ENCODE measurements around the gene C12orf57. TPM values are rescaled to one million over a fixed set of nuclear protein-coding genes. Genes with fewer than 3 reads are reported as not detected.
A peak's percentile ranks its signal among the peaks of the same experiment; 100 is the strongest.

C12orf57 gene
- total RNA-seq, 1 donor: 336 TPM

DNA sequence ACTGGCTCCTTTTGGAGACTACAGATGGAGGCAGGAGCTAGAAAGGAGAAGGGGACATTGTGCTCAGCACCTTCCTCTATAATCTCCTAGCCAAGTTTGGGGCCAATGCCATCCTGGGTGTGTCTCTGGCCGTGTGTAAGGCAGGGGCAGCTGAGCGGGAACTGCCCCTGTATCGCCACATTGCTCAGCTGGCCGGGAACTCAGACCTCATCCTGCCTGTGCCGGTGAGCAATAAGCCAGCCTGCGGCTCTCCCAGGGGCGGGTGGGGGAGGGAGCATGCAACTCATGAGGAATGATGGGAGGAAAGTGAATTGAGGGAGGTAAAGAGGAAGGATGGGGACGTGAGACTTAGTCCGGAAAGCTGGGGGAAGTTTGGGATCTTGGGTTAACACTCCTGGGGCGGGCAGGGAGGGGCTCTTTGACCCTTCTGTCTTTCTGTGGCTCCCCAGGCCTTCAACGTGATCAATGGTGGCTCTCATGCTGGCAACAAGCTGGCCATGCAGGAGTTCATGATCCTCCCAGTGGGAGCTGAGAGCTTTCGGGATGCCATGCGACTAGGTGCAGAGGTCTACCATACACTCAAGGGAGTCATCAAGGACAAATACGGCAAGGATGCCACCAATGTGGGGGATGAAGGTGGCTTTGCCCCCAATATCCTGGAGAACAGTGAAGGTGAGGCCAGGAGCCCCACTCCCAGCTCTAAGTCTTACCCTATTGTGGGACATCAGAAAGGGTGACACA, 26.2 kb upstream of the C12orf57 start:
- no peak for DNase-seq (ENCODE audit: low read depth in 2 of 3, low spot score in 2 of 3)

DNA sequence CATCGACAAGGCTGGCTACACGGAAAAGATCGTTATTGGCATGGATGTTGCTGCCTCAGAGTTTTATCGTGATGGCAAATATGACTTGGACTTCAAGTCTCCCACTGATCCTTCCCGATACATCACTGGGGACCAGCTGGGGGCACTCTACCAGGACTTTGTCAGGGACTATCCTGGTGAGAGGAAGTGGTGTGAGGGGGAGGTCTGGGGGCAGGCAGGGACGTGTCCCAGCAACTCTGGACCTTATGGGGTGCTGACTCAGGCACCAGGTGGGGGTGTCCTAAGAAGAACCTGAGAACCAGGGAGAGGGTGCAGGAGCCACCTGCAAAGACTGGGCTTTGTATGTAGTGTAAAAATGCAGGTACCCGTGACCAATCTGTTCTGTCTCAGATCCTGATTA, 24.2 kb upstream of the C12orf57 start:
- no peak for DNase-seq (ENCODE audit: low read depth in 2 of 3, low spot score in 2 of 3)

DNA sequence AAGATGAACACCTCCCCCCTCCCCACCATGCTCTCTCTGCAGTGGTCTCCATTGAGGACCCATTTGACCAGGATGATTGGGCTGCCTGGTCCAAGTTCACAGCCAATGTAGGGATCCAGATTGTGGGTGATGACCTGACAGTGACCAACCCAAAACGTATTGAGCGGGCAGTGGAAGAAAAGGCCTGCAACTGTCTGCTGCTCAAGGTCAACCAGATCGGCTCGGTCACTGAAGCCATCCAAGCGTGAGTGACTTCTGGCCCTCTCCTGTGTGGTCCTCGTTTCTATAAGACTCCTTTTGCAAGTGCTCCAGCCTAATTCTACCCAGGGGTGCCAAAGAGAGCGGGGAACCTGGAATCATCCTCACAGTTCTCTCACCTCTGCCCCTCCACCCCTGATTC, 22.3 kb upstream of the C12orf57 start:
- DNase-seq (ENCODE audit: low read depth in 2 of 3, low spot score in 2 of 3): no peak

DNA sequence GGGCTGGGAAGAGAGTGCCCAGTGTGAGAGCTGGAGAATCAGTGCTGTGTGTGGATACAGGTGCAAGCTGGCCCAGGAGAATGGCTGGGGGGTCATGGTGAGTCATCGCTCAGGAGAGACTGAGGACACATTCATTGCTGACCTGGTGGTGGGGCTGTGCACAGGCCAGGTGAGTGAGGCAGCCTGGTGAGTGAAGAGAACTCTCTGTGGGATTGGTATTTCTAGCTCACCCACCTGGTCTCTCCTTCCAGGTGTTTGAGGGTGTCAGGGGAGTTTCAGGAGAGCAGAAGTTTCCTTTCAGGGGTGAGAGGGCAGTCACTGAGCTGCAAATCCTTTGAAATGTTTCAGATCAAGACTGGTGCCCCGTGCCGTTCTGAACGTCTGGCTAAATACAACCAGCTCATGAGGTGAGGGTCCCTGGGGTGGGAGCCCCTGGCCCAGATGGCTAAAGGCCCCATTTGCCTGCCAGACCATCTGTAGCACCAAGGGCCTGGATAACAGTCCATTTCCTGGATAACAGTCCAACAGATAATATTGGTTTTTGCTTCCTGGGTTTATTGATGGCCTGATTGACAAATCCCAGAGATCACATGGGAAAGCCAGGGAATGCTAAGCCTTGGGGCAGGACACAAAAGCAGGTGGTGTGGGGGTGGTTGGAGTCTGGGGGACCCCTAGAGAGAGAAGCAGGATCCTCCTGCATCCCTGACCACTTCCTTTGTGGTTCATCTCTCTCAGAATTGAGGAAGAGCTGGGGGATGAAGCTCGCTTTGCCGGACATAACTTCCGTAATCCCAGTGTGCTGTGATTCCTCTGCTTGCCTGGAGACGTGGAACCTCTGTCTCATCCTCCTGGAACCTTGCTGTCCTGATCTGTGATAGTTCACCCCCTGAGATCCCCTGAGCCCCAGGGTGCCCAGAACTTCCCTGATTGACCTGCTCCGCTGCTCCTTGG, 21.6 kb upstream of the C12orf57 start:
- DNase-seq (ENCODE audit: low read depth in 2 of 3, low spot score in 2 of 3): no peak

DNA sequence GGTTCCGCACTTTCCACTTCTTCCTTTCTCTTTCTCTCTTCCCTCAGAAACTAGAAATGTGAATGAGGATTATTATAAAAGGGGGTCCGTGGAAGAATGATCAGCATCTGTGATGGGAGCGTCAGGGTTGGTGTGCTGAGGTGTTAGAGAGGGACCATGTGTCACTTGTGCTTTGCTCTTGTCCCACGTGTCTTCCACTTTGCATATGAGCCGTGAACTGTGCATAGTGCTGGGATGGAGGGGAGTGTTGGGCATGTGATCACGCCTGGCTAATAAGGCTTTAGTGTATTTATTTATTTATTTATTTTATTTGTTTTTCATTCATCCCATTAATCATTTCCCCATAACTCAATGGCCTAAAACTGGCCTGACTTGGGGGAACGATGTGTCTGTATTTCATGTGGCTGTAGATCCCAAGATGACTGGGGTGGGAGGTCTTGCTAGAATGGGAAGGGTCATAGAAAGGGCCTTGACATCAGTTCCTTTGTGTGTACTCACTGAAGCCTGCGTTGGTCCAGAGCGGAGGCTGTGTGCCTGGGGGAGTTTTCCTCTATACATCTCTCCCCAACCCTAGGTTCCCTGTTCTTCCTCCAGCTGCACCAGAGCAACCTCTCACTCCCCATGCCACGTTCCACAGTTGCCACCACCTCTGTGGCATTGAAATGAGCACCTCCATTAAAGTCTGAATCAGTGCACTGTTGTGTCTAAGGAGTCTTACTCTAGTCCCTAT, 20.7 kb upstream of the C12orf57 start:
- no peak for DNase-seq (ENCODE audit: low read depth in 2 of 3, low spot score in 2 of 3)

DNA sequence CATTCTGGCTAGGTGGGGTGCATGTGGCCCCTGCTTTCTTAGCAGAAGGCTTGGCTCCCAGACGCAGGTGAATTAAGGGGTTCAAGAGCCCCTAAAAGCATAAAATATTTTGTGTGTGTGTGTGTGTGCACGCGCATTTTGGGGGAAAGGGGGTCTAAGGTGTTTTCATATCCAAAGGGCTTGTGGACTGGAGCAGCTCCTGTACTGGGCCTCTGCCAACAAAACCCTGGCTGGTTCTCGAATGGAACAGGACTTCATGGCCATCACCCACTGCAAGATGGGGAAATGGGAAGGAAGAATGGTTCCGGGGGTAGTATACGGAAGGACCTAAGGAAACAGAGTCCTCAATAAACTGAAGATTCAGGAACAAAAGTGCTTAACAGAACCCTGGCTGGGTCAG, 20.0 kb upstream of the C12orf57 start:
- no peak for DNase-seq (ENCODE audit: low read depth in 2 of 3, low spot score in 2 of 3)

DNA sequence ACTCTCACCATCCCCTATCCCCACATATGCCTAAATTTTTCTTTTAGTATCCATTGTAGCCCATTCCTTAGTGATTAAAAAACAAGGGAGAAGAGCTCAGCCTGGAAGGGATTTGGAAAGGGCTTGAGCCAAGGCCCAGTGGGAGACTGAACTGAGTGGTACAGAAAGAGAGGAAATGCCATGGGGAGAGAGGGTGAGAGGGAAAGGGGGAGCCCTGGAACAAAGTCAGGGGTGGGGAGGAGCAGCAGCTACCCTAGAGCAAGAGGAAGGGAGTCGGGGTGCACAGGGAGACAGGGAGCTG, 18.6 kb upstream of the C12orf57 start:
- DNase-seq (ENCODE audit: low read depth in 2 of 3, low spot score in 2 of 3): no peak

DNA sequence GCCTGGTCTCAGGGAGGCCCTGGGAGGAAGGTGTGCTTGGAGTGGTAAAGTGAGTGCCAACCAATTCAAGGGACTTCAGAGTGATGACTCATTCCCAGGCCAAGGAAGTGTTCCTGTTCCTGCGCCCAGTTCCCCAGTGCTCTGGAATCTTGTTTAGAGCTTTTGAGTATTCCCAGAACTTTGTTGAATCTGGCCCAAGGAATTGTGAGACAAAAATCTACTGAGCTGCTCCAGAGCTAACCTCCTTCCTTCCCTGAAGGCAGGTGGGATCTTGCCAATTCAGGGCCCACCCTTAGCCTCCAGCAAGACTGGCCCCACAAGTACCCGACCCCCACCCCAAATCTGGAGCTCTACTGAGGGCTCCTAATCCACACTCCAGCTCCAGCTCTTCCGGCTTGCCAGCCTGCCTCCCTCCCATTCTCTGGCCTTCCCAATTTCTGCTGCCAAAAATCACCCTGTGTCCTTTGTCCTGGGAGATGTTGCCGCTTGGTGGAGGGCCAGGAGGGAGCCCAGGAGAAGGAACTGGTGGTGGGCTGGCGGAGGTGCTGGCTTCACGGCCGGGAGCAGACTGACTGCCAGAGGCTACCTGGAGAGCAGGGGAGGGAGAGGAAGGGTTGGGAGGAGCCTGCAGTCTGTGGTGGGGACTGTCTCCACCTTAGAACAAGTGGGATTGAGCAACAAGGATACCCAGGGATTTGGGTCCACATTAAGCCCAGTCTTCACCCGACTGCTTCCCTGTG, 18.1 kb upstream of the C12orf57 start:
- DNase-seq (ENCODE audit: low read depth in 2 of 3, low spot score in 2 of 3): no peak

DNA sequence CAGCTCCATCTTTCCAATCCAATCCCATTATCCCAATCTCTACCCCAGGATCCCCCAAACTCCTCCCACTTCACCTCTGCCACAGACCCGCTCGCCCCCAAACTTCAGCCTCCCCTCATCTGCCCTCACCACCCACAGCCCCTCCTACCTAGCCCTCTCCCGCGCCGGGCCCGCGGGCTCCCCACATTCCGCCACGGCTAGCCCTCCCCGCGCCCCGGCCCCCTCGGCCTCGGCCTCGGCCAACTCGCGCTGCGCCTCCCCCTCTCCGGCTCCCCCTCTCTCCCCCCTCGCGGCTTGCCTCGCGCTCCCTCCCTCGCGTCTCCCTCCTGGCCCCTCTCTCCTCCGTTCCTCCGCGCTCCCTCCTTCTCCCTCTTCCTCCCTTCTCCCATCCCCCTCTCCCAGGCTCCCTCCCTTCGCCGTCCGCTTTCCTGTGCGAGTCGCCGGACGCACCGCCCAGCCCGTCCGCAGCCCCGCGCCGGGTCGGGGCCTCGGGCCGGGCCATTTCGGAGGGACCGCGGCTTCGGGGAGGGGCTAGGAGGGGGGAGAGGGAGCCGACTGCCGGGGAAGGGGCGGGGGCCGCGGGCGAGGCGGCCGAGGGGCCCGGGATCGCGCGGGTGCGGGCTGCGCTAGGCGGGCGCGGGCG, 16.3 kb upstream of the C12orf57 start, which contains the start of gene ATN1:
ATN1 (plus strand) TSS at position 581 of the 643 bp plus-strand sequence. CDS start 6,043 bp downstream, outside the sequence.
- peak in 1 of 3 donors; percentile 58 for DNase-seq (ENCODE audit: low read depth in 2 of 3, low spot score in 2 of 3)

DNA sequence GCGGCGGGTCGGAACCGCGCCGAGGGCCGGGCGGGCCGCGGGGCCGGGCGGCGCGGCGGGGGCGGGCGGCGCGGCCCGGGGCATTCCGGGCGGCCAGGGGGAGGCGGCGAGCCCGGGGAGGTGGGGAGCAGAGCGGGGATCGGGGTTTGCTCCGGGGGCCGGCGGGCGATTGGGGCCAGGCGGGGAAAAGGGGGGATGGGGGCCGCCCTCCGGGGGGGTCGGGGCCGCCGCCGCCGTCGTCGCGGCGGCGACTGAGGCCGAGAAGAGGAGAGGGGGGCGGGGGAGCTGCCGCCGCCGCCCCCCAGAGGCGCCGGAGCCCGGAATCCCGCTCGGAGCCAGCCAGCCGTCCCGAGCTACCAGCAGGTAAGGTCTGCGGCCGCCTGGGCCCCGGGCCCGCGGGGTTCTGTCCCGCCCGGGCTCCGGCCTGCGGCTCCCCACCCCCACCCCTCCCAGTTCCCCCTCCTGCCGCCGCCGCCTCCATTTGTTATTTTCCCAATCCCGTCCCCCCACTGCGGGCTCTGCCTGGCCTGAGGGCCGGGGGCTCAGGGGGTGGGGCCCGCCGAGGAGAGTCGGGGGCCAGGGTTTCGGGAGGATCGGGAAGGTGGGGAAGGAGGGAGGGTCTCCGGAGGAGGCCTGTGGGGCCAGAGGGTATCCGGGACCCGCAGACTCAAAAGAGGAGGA, 15.7 kb upstream of the C12orf57 start:
- DNase-seq (ENCODE audit: low read depth in 2 of 3, low spot score in 2 of 3): no peak

DNA sequence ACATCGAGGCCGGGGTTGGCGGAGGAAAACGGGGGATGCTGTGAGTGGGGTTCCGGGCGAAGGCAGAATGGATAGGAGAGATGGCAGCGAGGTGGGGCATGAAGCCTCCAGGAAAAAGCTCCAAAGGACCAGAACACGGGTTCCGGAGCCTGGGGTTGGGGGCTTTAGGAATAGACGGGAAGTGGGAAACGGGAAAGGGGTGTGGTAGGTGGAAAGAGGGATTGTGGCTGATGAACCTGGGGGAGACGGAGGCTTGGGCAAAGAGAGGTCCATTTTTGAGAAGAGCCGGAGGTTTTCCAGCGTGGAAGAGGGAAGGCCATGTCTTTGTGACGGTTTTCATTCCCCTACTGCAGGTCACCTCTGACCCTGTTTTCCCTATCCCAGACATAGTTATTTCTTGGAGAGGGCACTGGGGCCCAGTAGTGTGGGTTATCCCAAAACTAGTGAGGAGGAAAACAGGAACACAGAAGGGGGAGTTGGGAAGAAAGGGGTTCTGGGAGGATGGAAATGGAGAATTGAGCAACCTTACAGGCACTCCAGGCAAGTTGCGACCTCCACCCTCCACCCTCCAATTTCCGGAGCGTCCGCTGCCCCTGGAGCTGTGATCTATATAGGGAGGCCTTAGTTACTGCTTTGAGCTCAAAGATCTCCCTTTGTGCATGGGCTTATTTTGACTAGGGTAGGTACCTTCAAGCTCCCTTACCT, 15.0 kb upstream of the C12orf57 start:
- DNase-seq (ENCODE audit: low read depth in 2 of 3, low spot score in 2 of 3): no peak

DNA sequence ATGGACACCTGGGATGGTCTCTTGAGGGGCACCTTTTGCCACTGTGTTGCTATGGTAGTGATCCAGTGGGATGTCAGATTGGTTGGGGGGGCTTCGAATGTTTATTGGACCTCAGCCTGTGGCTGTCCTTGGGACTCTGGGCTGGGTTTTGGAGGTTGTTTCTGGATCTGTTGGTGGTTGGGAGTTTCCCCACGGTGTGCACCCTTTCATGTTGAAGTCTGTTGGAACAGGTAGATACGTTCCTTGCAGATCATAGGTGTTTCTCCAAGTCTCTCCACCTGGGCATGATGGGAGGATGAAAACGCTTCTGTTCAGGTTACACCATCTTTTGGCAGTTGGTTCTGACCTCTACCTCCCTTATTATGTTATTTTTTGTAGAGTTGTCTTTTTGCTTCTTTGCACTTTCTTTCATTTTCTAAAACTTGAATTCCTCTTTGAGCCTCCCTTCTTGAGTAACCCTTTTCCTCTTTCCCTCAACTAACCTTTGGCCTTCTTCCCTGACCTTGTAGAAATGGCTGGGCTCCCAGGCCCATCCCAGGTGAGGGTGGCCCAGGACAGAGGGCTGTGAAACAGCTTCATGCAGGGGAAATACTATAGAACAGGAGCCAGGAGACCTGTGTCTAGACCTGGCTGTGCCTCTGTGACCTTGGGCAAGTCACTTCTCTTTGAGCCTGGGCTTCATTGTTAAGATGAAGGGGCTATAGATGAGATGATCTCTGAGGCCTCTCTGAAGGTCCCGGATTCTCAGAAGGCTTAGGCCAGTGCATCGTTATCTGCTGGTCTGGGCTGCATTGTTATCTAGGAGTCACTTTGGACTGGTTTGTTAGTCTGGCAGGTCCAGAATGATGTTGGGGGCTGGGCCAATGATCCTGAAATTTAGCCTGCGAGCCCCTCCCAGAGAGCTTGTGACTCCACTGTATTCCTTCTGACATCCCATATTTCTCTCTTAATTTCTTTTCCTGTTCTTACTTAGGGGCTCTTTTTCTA, 14.1 kb upstream of the C12orf57 start:
- DNase-seq (ENCODE audit: low read depth in 2 of 3, low spot score in 2 of 3): no peak

DNA sequence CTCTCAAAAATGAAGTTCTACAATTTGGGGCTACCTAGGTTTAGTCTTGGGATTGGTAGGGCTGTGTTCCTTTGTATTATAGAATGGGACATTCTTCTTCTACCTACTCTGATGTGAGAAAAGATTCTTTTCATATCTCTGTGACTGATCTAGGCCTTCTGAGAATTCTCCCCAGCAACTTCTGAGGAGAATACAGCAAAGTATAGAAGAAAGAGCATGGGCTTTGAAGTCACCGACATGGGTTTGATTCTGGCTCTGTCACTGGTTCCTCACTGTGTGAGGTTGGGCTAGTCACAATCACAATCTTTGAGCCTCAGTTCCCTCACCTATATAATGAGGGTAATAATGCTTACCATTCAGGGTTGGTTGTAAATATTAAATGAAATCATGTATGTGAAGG, 11.1 kb upstream of the C12orf57 start:
- DNase-seq (ENCODE audit: low read depth in 2 of 3, low spot score in 2 of 3): no peak

DNA sequence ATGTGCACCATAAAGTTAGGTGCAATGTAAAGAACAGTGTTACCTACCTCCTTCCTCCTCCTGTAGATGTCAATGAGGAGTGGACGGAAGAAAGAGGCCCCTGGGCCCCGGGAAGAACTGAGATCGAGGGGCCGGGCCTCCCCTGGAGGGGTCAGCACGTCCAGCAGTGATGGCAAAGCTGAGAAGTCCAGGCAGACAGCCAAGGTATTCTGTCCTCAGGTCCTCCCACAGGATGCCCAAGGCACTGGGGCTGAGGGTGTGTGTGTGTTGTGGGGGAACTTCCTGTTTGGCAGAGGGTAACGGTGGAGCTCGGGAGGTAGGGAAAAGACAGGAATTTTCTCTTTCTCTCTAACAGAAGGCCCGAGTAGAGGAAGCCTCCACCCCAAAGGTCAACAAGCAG, 9.7 kb upstream of the C12orf57 start:
- DNase-seq (ENCODE audit: low read depth in 2 of 3, low spot score in 2 of 3): no peak

DNA sequence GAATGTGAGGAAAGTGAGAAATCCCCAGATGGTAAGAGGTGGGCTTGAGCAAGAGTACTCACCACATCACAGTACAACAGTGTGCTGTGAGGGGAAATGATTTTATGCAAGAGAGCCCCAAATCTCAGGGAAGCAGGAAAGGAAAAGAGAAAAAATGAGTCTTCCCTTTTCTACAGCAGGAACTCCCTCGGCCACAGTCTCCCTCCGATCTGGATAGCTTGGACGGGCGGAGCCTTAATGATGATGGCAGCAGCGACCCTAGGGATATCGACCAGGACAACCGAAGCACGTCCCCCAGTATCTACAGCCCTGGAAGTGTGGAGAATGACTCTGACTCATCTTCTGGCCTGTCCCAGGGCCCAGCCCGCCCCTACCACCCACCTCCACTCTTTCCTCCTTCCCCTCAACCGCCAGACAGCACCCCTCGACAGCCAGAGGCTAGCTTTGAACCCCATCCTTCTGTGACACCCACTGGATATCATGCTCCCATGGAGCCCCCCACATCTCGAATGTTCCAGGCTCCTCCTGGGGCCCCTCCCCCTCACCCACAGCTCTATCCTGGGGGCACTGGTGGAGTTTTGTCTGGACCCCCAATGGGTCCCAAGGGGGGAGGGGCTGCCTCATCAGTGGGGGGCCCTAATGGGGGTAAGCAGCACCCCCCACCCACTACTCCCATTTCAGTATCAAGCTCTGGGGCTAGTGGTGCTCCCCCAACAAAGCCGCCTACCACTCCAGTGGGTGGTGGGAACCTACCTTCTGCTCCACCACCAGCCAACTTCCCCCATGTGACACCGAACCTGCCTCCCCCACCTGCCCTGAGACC, 8.2 kb upstream of the C12orf57 start:
- no peak for DNase-seq (ENCODE audit: low read depth in 2 of 3, low spot score in 2 of 3)

DNA sequence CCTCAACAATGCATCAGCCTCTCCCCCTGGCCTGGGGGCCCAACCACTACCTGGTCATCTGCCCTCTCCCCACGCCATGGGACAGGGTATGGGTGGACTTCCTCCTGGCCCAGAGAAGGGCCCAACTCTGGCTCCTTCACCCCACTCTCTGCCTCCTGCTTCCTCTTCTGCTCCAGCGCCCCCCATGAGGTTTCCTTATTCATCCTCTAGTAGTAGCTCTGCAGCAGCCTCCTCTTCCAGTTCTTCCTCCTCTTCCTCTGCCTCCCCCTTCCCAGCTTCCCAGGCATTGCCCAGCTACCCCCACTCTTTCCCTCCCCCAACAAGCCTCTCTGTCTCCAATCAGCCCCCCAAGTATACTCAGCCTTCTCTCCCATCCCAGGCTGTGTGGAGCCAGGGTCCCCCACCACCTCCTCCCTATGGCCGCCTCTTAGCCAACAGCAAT, 7.6 kb upstream of the C12orf57 start:
- DNase-seq (ENCODE audit: low read depth in 2 of 3, low spot score in 2 of 3): no peak

All from hematopoietic multipotent progenitor cell (in vitro differentiated cells).